GM12878 (cell line): ENCODE data around the gene RGL4. TPM values are rescaled to one million over a fixed set of nuclear protein-coding genes. Genes with fewer than 3 reads are reported as not detected.

Source experiments
- ATAC-seq: fragments of 200-7000 bp; cut with Tn5 transposase; 3 replicates; pipeline ENCODE4 v1.9.1; 2020; ENCODE audit warnings: mild to moderate bottlenecking, moderate library complexity
- BruUV-seq: library from RNA; stranded (reverse); fragments of 400-500 nt; replicated peaks from 2 replicates; lab custom pipeline; 2021; lab: Mats Ljungman, UMichigan
- CTCF ChIA-PET: fragments of 300-600 bp; sonication (Branson Sonifier 250); formaldehyde crosslinking; extraction: SDS; loops from one replicate; lab custom pipeline; 2021; ENCODE audit warnings: inconsistent platforms; lab: Yijun Ruan, JAX
- POLR2A ChIA-PET: fragments of 350-600 bp; formaldehyde crosslinking; extraction: SDS; loops from one replicate; lab custom pipeline; 2021; ENCODE audit warnings: inconsistent platforms; lab: Charles Lee
- RAD21 ChIA-PET: fragments of 300-600 bp; sonication (Branson Sonifier 250); formaldehyde crosslinking; loops from one replicate; lab custom pipeline; 2023; ENCODE audit warnings: antibody characterized with exemption; ENCODE audit not compliant: unreplicated experiment; lab: Charles Lee
- SMC1A ChIA-PET: fragments of 300-600 bp; sonication (Branson Sonifier 250); formaldehyde crosslinking; loops from one replicate; lab custom pipeline; 2023; ENCODE audit not compliant: unreplicated experiment, uncharacterized antibody; lab: Charles Lee
- DNase-seq: peaks from one replicate; pipeline ENCODE4 v3.0.0-alpha.2; 2011; ENCODE audit warnings: low read depth, low spot score
- FAIRE-seq: peaks from 3 replicates; lab custom pipeline; 2011; peaks lifted over from hg19 to GRCh38; lab: Jason Lieb, UNC
- H2AFZ ChIP-seq: 2 replicates; pipeline ENCODE4 v1.6.0; 2011; ENCODE audit warnings: low read depth, low read length, control low read depth; ENCODE audit not compliant: control insufficient read depth
- H3K27ac ChIP-seq: 2 replicates; pipeline ENCODE4 v1.5.1; 2011; ENCODE audit warnings: control low read depth; ENCODE audit not compliant: control insufficient read depth, insufficient read depth
- H3K27me3 ChIP-seq, 2 experiments: replicated peaks in 1 of 2; 2 replicates each; pipeline versions ENCODE4 v1.6.0 to v1.6.1; 2011; ENCODE audit warnings: low read length in 1 of 2; ENCODE audit not compliant: control insufficient read depth in 2 of 2, insufficient read depth in 2 of 2
- H3K36me3 ChIP-seq, 2 experiments: 2 replicates each; pipeline ENCODE4 v1.5.1; 2011; ENCODE audit warnings: low read length in 1 of 2; ENCODE audit not compliant: control insufficient read depth in 2 of 2, insufficient read depth in 2 of 2
- H3K4me1 ChIP-seq: 2 replicates; pipeline ENCODE4 v1.6.1; 2011; ENCODE audit warnings: mild to moderate bottlenecking, low read length, moderate library complexity, mixed read lengths; ENCODE audit not compliant: control insufficient read depth, insufficient read depth
- H3K4me2 ChIP-seq: 2 replicates; pipeline ENCODE4 v1.6.0; 2011; ENCODE audit warnings: control low read depth; ENCODE audit not compliant: control insufficient read depth, insufficient read depth
- H3K4me3 ChIP-seq: fragments of 200-600 bp; sonication (generic); 2 replicates; pipeline ENCODE4 v1.5.1; 2016
- H3K79me2 ChIP-seq: 2 replicates; pipeline ENCODE4 v1.6.0; 2011; ENCODE audit warnings: low read length; ENCODE audit not compliant: control insufficient read depth, insufficient read depth
- H3K9ac ChIP-seq: 2 replicates; pipeline ENCODE4 v1.8.0; 2011; ENCODE audit warnings: low read length, control low read depth, mixed read lengths; ENCODE audit not compliant: control insufficient read depth, insufficient read depth
- H3K9me3 ChIP-seq: replicated peaks from 3 replicates; pipeline ENCODE4 v1.5.1; 2011; ENCODE audit warnings: mild to moderate bottlenecking, low read length; ENCODE audit not compliant: control insufficient read depth, insufficient read depth
- H4K20me1 ChIP-seq: 2 replicates; pipeline ENCODE4 v1.6.0; 2011; ENCODE audit not compliant: control insufficient read depth, insufficient read depth
- ASH2L ChIP-seq: fragments of 300-600, 200-600 bp; sonication (generic); IDR thresholded peaks from 2 replicates; pipeline ENCODE4 v1.6.1; 2017; ENCODE audit warnings: low read depth, mild to moderate bottlenecking, borderline replicate concordance
- CREB1 ChIP-seq: IDR thresholded peaks from 2 replicates; pipeline ENCODE4 v1.6.1; 2012; ENCODE audit warnings: low read depth, mild to moderate bottlenecking, inconsistent platforms
- RELA ChIP-seq: fragments of 450-650 bp; IDR thresholded peaks from 2 replicates; pipeline ENCODE4 v1.8.0; 2014; ENCODE audit warnings: borderline replicate concordance; ENCODE audit not compliant: partially characterized antibody
- SMC3 ChIP-seq: IDR thresholded peaks from 2 replicates; pipeline ENCODE4 v1.6.1; 2011; ENCODE audit warnings: low read length, improper control_type of control experiment, borderline replicate concordance
- SRF ChIP-seq, 2 experiments: IDR thresholded peaks; 2 replicates each; pipeline ENCODE4 v1.6.1; 2011; ENCODE audit warnings: low read depth in 2 of 2, low read length in 2 of 2, mild to moderate bottlenecking in 1 of 2, moderate library complexity in 1 of 2
- TARDBP ChIP-seq: IDR thresholded peaks from 2 replicates; pipeline ENCODE4 v1.6.1; 2016; ENCODE audit warnings: borderline replicate concordance
- WGBS: methylation state at CpG from one replicate; pipeline ENCODE4 v1.1.6; 2016; ENCODE audit warnings: low lambda C conversion rate; ENCODE audit not compliant: insufficient replicate concordance, insufficient coverage; ENCODE audit errors: missing lambda C conversion rate; 5-methylcytosine and 5-hydroxymethylcytosine counted together
- in situ Hi-C: fragments of 300-500 bp; cut with MboI; formaldehyde crosslinking; loops from 9 replicates; pipeline ENCODE4 v1.14.3; 2018; ENCODE audit warnings: mixed read lengths
- intact Hi-C: fragments of 100-400 bp; cut with micrococcal nuclease; formaldehyde crosslinking; loops from one replicate; pipeline ENCODE4 v1.14.2; 2022; ENCODE audit not compliant: unreplicated experiment
- polyA plus RNA-seq, 11 experiments: library from polyadenylated mRNA; depleted of rRNA in 4 of 11; unstranded in 6 of 11; stranded (reverse) in 5 of 11; fragments of >200 nt; fragmentation: Nextera tagmentation in 4 of 11; fragmentation: Illumina TruSeq in 1 of 11; extraction: Ambion mirVana in 4 of 11; extraction: Trizol in 1 of 11; gene quantifications; 1 replicate in 1 of 11; 2 replicates in 10 of 11; pipeline versions ENCODE4 v1.2.1 to v1.2.3, GENCODE V29; 2011 to 2016; ENCODE audit warnings: inconsistent platforms in 2 of 11, missing spikeins in 2 of 11, low read depth in 1 of 11
- total RNA-seq, 4 experiments: library from RNA; depleted of rRNA in 3 of 4; stranded (reverse); fragments of >200 nt in 3 of 4; fragmentation: Illumina TruSeq in 1 of 4; extraction: Trizol in 1 of 4; gene quantifications; 2 replicates each; pipeline versions ENCODE4 v1.2.1 to v1.2.3, GENCODE V29; 2013 to 2021
- TF ChIP-seq, protein P1 (sequence below): IDR thresholded peaks from 2 replicates; pipeline ENCODE4 v1.6.1; 2012; ENCODE audit warnings: low read length, inconsistent platforms

The RGL4 gene
- total and polyA plus RNA-seq, 10 of the 15 experiments (the other 5 are each of a cell fraction or from before 2014, with no cell fraction given), result 1.4 to 9.0 (median 2.0) TPM; not detected in 1

- TF ChIP-seq SRF (IDR thresholded peaks at IDR 0.05; ENCODE audit: low read depth in 2 of 2, low read length in 2 of 2) (no peak), RELA (no peak)
- H3K4me2 ChIP-seq, result no peak overlapping the region
- peaks cover 15% of the 10 kb centered on the region for H3K4me1 ChIP-seq
- in situ Hi-C loops (no loop called here), intact Hi-C loops (no loop called here)
- no peaks in the 10 kb centered on the region for H3K27me3 ChIP-seq
- FAIRE-seq, result no peak
- peaks cover 11 to 17% of the 10 kb centered on the region in 2 experiments for H3K36me3 ChIP-seq
- H4K20me1 ChIP-seq, result 0 out of 2 replicates have a peak, but pooled peaks cover 3% of the 10 kb centered on the region
- H3K4me3 ChIP-seq, result no peak overlapping the region
- no peak overlapping the region for H2AFZ ChIP-seq
- no peak overlapping the region for H3K27ac ChIP-seq
- no peak for DNase-seq
- ChIA-PET SMC1A (no interaction called here), CTCF (interaction anchor here (0.6 to 1.4 kb wide), 2 partner anchors 56 to 195 kb away, joined by 3 read pairs; partner anchors contain the start of gene ZNF70), POLR2A (no interaction called here), RAD21 (no interaction called here)
- H3K9ac ChIP-seq, result no peak overlapping the region
- H3K9me3 ChIP-seq, result no peaks in the 10 kb centered on the region
- no TSS peak for BruUV-seq
- no peak for ATAC-seq
- H3K79me2 ChIP-seq, result no peaks in the 10 kb centered on the region
- WGBS, result 56% methylated on average over 3 of the region's 3 CpGs
Measured at GRCh38 chr22:23695141-23695540, 4.3 kb downstream of the RGL4 start.

- WGBS, result 71% methylated on average over 19 of the region's 19 CpGs
- Histone ChIP-seq H3K4me3 (no peak overlapping the region), H3K27me3 (no peaks in the 10 kb centered on the region), H4K20me1 (0 out of 2 replicates have a peak, but pooled peaks cover 2% of the 10 kb centered on the region), H3K4me2 (peak overlapping the region; percentile 80), H3K9me3 (no peaks in the 10 kb centered on the region), H3K27ac (peak overlapping the region; percentile 89), H3K79me2 (no peaks in the 10 kb centered on the region), H3K9ac (no peak overlapping the region), H3K36me3 (peaks cover 13 to 17% of the 10 kb centered on the region in 2 experiments), H2AFZ (peak overlapping the region; percentile 67), H3K4me1 (peaks cover 15% of the 10 kb centered on the region)
- intact Hi-C loops (no loop called here), in situ Hi-C loops (no loop called here)
- ATAC-seq (no peak), DNase-seq (no peak), FAIRE-seq (peak; percentile 27)
- ChIA-PET CTCF (interaction anchor here (1.4 kb wide), 1 partner anchor 55 kb away, joined by 3 read pairs; the partner anchor contains the start of gene ZNF70), SMC1A (interaction anchor here (0.8 to 1.4 kb wide), 2 partner anchors 31 to 151 kb away, joined by 3 to 4 read pairs; no protein-coding TSS in a partner anchor), RAD21 (no interaction called here), POLR2A (interaction anchor here (1.2 kb wide), 1 partner anchor 21 kb away, joined by 3 read pairs; no protein-coding TSS in a partner anchor)
- no TSS peak for BruUV-seq
- TF ChIP-seq TARDBP (no peak), SMC3 (no peak), ASH2L (0 out of 2 replicates have a peak, but pooled peaks have one; percentile 14), CREB1 (no peak)
- TF ChIP-seq, protein P1, sequence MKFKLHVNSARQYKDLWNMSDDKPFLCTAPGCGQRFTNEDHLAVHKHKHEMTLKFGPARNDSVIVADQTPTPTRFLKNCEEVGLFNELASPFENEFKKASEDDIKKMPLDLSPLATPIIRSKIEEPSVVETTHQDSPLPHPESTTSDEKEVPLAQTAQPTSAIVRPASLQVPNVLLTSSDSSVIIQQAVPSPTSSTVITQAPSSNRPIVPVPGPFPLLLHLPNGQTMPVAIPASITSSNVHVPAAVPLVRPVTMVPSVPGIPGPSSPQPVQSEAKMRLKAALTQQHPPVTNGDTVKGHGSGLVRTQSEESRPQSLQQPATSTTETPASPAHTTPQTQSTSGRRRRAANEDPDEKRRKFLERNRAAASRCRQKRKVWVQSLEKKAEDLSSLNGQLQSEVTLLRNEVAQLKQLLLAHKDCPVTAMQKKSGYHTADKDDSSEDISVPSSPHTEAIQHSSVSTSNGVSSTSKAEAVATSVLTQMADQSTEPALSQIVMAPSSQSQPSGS, result no peak
Measured at GRCh38 chr22:23695571-23696325, 4.9 kb downstream of the RGL4 start.
